ENCODE measurements around the gene TREX2.
"Not testable (repeated sequence)": the region's sequence is repeated elsewhere in the genome, so short reads cannot be mapped to it uniquely, and the experiment has no call there.

TREX2 gene

DNA sequence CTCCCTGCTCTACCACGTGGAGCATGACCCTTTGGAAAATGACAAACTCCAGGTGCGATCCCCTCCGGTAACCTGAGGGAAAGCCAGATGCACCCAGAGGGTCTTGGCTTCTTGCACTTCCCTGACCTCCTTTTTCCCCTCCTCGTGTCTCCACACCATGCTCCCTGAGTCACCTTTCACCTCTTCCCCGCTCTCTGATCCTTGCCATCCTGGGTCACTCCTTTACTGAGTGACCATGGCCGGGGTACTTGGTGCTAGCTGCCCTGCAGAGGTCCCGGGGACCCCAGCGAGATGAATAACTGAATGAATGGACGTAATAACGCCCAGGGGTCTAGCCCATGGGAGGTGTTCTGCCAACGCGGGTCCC is 35.0 kb downstream of the TREX2 start:
- no peak for DNase-seq

DNA sequence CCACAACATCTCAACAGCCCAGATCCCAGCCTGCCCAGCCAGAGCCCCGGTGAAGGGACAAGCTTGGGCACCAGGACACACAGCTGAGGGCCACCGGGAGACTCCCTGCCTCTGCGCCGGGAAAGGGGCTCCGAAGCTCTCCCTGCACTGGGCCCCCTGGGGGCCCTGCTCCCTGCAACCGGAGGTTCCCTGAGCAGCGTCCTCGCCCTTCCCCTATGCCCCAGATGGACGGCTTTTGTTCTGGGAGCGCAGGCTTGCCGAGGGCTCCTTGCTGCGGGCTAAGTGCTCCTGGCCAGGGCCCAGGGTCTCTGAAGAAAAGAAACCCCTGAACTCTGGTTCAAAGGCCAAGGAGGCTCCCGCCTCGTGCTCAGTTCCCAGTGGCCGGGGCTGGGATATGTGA is 35.5 kb downstream of the TREX2 start:
- DNase-seq, result no peak

DNA sequence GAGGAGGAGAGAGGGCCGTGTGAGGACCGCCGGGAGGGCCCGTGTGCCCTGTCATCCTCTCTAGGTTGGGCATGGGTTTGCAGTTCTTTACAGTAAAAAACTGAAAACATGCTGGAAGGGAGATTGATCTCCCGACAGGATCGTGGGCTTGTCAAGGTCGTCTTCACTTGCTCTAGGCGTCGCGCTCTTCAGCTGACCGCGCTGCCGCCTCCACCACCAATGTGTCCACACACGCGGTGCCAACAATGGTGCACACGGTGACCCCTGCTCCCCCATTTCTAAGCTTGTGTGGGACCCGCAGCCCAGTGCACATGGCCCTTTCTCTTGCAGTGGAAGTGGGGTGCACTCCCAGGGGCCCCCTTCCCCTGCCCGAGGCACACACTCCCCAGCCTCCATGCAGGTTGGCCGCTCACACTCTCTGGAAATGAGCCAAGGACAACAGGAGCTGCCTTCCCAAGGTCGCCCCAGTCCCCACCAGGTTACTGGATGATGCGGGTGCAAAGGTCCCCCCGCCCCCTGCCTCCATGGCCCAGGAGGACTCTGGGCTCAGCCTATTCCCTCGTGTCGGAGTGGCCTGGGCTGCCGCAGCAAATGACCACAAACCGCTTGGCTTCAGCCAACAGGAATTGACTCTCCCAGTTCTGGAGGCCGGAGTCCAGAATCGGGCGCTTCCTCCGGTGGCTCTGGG is 36.3 kb downstream of the TREX2 start:
- no peak for DNase-seq

DNA sequence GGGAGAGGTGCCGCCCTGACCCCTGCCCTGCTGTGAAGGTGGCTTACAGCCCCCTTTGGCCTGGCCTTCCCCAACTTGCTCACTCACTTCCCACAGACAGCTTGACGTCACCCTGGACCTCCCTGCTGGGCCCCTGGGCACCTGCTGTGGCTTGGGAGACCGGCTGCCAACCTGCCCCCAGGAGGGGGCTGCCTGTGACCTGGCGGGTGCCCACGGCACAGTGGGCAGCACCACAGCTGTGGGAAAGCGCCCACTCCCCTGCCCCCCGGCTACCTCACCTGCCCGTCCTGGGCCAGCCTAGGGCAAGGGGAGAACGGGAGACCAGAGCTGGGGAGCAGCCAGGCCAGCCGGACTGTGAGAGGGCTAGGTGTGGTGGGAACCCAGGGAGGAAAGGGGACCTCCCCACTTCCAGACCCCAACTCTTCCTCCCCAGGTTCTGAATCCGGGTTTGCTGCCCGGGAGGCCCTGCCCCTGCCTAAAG is 36.9 kb downstream of the TREX2 start:
- DNase-seq, result no peak

DNA sequence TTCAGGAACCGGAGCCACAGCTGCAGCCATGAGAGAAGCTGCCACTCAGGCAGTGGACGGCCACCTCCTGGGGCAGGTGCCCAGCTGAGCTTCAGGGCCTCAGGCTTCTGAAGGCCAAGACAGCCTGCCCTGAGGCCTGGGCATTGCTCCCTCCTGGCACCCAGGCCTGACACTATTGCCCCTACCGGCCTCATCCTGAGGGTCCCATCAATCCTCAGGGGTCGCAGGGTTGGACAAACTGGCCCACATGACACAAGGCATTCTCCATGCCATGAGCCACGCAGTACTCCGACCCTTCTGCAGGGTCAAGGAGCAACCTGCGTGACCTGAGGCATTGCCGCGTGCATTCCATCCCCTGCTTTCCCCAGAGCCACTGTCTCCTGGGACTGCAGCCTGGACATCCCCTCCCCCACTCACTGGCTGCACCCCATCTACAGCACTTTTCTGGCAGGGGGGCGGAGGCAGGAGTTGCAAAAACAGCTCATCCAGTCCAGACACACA is 37.6 kb downstream of the TREX2 start:
- no peak for DNase-seq

DNA sequence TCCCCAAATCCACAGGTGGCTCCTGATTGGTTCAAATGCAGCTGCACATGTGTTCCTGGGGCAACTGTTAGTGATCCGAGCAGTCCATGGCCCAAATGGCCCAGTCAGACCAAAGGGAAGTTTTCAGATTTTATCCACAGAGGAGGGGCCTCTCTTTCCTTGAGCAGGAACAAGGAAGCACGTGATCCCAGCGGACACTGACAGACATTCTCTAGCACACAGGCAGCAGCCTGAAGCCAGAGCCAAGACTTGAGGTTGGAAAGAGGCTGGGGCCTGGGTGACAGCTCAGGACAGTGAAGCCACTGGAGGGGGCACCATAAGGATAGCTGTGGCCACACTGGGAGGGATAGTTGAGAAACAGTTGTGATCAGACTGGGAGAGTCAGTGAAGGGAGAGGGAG is 38.1 kb downstream of the TREX2 start:
- DNase-seq, result no peak

DNA sequence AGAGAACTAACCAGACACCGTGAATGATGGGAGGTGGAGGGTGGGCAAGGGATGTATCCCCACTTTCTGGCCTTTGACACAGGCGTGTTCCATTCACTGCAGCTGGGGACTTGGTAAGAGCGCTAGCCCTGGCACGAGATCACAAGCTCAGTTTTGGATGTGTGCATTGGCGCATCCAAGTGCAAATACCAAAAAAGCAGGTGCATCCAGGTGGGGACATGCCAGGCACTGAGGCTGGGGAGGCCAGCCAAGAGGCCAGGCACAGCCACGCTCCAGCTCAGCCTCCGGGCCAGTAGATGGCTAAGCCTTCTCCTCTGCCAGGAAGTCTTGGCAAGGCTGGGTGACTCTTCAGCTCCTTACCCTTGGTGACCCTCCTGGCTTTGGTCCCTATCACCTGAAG is 39.0 kb downstream of the TREX2 start:
- no peak for DNase-seq

DNA sequence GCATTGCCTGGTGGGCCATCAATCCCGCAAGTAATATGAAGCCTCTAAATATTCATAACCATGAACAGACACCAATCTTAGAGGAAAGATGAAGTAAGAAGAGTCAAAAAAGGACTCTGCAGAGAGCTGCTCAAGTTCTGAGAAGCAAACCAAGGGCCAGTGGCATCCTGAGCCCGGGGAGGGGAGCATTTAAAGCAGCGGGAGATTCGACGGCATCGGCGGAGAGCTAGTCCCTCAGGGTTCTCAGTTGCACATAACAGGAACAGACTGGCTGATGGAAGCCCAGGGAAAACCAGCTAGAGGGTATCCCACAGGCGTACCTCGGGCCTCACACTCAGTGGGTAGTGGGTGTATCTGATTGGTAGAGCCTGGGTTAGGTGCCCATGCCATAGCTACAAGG is 39.8 kb downstream of the TREX2 start:
- DNase-seq, result no peak

DNA sequence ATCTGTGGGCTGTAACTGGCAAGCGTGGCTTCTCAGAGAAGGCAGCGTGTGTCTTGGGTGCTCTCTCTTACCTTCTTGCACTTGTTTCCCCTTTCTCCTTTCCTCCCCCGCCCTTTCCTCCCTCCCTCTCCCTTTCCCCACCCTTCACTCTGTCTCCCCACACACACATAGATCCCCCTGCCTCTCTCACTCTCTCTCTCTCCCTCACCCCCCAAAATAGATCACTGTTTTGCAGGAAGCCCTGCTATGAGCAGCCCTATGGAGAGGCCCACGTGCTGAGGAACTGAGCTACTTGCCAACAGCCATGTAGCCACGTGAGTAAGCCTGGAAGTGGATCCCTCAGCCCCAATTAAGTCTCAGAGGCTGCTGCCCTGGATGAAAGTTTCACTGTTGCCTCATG is 40.4 kb downstream of the TREX2 start:
- no peak for DNase-seq

DNA sequence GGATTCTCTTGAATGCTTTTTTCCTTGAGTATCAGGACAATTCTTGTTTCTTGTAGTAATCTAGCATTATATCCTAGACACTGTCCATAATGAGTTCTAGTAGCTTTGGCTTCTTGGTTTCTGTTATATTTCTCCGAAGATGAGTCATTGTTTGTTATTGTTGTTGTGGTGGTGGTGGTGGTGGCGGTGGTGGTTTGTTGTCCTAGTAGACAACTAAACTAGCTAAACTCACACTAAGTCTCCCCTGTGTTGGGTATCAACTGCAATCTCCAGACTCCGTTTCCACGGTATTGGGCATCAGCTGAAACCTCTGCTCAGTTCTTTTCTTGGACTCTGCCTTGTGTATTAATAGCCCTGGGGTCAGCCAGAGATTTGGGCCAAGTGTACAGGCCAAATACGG is 41.5 kb downstream of the TREX2 start:
- DNase-seq, result not testable (repeated sequence)

DNA sequence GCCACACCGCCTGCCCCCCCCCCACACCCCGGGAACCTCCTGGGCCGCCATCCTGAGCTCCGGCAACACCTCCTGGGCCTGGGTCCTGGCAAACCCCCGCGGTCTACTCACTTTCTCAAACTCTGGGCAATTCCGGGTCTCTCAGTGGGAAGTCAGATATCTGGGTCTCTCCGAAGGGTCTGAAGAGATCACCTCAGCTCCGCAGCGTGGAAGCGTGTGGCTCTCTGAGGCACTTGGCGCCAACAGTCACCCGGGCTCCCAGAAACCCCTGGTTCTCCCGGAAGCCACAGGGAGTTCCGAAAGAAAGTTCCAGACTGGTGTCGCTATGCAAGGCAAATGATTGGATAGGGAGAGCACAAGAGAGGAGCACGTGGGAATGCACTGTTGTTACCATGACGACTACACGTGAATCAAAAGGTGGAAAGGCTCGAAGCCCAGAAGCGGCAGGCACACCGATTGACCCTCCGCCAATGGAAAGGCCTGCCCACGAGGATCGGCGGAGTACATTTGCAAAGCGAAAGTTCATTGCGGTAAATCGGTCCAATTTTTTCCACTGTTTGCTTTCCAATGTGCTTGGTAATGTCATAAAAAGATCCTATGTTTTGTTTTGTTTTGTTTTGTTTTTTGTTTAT is 44.6 kb downstream of the TREX2 start, which contains the start of gene PNMA6E:
PNMA6E (minus strand) TSS at position 218 of the 632 bp plus-strand sequence. CDS start 2,501 bp downstream, outside the sequence.
- no peak for DNase-seq

DNA sequence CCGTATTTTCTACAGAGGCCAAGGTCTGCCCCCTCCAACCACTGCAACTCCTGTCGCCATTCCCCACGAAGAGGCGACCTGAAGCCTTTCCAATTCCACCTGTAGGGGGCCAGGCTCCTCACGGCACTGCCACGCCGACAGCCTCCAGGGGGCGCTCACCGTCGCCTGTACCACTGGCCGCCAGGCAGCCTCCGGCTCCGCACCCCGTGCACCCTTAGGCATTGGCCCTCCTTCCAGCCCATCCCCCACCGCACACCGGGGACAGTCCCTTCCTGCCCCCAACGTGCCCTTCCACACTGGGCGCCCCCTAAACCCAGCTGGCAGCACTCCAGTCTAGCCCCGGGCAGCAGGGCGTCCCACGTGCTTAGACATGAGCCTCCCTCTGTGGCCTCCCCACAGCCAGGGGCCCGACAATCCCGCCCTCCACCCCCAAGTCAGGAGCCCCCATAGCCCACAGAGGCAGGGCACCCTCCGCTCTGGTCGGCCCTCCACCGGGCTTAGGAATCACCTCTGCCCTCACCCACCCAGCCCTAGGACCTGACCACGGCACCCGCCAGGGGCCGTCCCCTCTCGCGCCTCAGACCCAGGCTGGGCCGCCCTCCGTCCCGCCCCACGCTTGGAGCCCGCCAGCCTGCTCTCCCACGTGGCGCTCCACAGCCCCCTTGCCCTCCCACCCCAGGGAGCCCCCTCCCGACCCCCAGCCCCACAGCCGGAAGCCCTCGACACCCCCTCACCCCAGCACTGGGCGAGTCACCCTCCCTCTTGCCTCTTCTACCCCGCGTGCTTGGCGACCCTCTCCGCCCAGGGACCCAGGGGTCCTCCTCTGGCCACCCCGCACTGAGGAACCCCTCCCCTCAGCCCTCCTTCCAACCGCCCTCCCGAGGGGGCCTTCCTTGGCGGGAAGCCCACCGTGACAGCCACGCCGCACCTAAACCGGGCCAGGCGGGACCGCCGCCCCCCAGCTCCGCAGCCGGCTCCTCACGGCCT is 45.4 kb downstream of the TREX2 start:
- no peak for DNase-seq

DNA sequence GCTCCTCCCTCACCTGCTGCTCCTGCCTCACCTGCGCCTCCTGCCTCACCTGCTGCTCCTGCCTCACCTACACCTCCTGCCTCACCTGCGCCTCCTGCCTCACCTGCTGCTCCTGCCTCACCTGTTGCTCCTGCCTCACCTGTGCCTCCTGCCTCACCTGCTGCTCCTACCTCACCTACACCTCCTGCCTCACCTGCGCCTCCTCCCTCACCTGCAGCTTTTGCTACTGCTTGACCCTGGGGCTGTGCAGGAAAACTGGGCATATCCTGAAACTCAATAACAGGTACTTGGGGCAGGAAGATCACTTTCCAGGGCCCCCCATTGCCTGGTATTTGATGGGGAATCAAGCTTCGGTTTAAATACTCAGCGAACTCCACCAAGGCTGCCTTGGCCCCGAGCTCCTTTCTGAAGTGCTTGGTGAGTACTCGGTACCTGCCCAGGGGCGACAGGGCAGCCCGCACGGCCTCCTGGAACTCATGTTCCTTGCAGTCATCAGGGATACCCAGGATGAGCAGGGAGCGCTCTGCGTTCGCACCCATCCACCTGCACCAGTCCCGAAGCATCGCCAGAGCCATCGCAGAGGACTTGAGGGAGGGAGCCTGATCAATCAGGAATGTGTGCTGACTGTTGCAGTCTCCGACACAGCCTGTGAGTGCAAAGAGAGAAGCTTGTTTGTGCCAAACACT is 47.4 kb downstream of the TREX2 start:
- no peak for DNase-seq

DNA sequence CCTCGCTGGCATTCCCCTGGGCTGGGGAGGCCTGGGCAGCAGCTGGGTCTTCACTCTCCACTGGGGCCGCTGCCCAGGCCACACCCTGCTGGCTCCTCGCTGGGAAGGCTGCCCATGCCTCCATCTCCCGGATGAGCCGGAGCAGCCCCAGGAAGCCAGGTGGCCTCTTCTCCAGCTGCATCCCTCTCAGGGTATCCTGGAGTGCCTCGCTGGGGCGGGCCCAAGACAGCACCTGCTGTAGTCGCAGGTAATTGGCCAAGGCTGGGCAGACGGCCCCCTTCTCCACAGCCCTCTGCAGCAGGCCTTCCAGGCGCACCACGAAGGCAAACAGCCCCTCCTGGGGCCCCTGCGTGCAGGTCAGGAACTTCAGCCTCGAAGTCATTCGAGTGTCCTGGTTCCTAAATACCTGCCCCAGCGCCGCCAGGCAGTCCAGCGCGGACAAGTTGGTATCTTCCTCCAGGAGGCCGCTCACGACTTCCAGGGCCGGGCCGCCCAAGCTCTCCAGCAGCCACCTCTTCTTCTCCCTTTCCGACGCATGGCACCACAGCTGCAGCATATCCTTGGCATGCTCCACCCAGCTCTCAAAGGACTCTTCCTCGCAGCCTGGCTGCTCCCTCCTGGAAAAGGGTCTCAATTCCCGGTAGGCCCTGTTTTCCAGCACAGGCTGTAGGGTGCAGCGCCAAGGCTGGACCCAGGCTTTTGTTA is 48.4 kb downstream of the TREX2 start:
- no peak for DNase-seq

DNA sequence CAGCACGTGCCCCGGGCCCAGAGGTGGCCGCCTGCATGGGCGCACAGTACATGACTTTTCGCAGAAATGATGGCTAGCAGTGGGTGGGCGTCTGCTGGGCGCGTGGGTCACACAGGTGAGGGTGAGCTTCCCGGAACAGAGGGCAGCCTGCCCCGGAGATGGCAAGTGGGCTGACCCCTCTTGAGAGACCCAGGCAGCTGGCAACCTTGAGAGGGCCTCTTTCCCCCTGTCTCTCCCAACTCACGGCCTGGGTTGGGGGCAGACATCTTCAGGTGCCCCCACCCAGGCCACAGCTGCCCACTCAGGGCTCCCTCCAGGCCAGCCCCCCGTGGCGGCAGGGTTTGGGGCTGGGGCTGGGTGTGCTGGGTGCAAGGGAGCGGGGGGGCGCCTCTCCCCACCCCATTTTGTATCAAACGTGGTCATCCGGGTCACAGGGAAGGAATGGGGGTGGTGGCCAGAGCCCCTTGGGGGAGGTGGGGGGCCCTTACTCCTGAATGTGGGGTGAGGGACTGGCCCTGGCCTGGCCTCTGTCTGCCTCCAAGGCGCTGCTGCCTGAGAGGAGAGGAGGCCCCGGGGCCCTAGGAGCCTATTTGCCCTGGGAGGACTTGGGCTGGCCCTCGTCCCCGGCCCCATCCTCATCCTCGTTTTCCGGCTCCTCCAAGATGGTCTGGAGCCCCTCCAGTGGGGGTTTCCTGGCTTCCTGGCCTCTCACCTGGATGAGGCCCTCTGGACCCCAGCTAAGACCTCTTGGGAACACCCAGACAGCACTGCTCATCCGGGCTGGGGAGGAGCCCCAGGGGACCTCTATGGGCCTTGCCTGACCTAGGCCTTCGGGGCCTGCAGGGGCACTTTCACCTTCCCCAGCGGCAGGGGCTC is 49.3 kb downstream of the TREX2 start:
- no peak for DNase-seq

DNA sequence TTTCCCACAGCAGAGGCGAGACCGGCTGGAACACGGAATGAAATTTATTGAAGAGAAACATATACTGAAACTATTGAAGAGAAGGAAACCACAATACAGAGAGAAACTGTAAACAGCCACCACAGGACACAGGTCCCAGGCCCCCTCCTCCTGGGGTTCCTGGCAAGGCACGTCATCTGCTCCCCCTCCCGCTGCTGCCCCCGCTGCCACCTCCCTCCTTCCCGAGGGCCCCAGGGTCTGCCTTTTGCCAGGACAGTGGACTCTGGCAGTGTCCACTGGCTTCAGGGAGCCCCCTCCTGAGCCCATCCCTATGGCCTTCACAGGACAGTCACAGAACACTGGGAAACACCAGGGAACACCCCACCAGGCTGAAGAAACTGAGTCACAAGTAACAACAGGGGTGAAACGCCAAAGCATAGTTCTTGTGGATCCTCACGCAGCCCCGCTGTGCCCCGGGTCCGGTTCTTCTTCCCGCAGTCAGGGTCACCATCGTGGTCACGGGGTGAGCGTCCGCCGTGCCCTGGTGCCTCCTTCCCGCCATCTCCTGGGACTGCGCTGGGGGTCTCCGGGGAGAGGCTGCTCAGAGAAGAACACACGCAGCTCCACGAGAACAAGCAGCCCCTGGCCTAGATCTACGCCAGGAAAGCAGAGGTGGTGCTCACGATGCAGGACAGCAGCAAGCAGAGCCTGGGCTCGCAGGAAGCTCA is 50.1 kb downstream of the TREX2 start:
- no peak for DNase-seq

DNA sequence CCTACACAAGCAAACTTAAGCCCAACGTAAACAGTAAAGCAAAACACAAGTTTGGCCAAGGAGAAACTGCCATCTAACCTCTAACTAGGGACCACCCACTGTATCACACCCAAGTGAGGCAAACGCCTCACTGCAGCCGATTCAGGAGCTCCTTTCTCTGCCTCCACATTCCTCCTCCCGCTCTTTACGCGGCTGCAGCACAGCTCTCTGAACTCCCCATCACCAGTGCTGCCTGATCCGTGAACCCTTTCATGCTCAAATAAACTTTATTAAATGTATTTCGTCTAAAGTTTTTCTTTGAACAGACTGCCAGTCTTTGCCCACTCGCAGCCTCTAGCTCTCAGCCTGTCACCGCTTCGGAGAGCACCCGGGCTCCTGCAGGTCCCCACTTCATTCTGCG is 51.2 kb downstream of the TREX2 start:
- DNase-seq, result no peak
